GM03348 (cell line): ENCODE results near the gene QRICH1.

Experiments used
- DNase-seq: peaks from one replicate; pipeline ENCODE4 v3.0.0; 2012; ENCODE audit warnings: low spot score

The QRICH1 gene

GRCh38 chr3:49032646-49033304 lies 61.1 kb downstream of the QRICH1 start:
- DNase-seq = no peak

- no peak for DNase-seq
Observed at GRCh38 chr3:49030321-49030720, 63.5 kb downstream of the QRICH1 start.

- no peak for DNase-seq
Observed at GRCh38 chr3:49029563-49029884, 64.3 kb downstream of the QRICH1 start.

DNA sequence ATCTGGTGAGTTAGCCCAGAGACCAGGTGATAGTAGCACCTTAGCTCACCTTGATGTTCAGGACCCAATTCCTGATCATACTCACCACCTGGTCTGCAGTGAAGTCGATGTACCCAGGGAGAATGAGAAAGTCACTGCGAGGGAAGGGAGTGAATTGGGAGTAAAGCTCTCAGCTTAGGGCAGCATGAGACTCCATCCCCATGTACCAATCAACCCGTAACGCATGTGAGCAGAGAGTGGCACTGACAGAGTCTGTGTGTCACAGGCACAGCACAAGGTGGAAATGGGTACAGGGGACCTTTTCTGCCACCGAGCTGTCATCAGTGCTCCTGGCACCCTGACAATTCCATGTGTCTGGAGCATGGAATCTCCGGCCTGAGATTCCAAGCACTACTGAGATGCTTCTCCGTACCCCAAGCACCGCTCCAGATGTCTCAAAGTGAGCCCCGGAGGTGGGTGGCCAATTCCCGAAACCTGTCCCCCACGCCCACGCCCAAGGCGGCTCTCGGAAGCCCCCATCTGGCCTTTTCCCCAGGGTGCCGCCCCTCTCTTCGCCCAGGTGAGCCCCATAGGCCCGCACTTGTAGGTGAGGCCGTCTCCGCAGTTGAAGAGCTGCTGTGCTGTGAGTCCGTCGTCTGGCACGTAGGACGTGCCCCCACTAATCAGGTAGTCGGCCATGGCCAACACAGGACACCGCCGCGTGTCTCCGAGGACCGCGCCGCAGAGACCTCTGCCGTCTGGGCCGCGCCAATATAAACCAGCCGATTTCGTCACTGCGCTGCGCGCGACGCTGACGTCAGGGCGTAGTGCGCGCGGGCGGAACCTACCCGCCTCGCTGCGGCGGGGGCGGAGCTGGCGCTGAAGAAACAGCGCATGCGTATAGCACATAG lies 65.0 kb downstream of the QRICH1 start, which contains the start of gene IMPDH2:
IMPDH2 (minus strand) TSS at position 726 of the 890 bp plus-strand sequence; CDS start at position 678, 48 bp downstream.
- peak; percentile 96 for DNase-seq

GRCh38 chr3:49028298-49028672 lies 65.6 kb downstream of the QRICH1 start:
- DNase-seq = no peak

DNA sequence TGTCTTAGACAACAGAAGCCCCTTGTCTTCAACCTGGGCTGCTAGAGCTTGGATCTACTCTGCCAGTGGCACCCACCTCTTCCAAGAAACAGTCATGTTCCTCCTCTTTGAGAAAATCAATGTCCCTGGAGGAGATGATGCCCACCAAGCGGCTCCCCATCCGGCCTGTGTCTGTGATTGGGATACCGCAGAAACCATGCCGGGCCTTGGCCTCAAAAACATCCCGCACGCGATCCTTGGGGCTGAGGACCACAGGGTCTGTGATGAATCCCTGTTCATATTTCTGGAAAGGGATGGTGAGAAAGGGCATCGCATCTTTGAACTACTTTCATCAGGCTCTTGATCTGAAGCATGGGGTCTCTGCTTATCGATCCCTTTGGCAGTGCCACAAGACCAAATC lies 66.2 kb downstream of the QRICH1 start:
- DNase-seq = no peak

GRCh38 chr3:49026536-49026935 lies 67.3 kb downstream of the QRICH1 start:
- no peak for DNase-seq

- no peak for DNase-seq
Observed at GRCh38 chr3:49025793-49026520, 67.9 kb downstream of the QRICH1 start.

DNA sequence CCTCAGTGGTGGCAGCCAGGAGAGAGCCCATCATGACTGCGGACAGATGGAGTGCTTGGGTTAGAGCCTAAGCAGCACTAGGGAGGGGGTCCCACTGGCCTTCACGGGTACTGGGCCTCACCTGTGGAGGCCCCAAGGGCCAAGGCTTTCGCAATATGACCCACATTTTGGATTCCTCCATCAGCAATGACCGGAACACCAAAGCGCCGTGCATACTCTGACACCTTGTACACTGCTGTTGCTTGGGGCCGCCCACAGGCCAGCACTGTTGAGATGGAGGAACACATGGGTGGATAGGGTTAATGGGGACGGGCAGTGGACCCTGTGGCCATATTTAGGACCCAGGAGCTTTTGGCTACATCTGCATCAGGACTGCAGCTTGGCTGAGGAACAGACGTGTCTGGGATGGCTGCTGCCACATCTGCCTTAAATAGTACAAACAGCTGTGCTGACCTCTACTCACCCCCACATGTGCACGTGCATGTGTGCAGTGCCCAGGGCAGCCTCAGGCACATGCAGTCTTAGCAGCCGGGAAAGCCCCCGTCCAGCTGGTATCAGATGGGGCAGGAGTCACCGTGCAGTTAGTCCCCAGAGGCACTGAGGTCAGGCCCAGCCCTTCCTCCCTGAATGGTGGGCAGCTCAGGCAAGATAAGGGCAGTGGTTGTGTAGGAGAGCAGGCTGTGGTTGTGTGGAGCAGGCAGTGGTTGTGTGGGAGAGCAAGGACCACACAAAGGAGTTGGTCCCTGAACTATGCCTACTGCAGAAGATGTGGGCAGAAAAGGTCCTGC lies 68.7 kb downstream of the QRICH1 start:
- no peak for DNase-seq

GRCh38 chr3:49024449-49024848 lies 69.4 kb downstream of the QRICH1 start:
- no peak for DNase-seq

- DNase-seq = no peak
Observed at GRCh38 chr3:49023775-49024174, 70.1 kb downstream of the QRICH1 start.

- no peak for DNase-seq
Observed at GRCh38 chr3:49022688-49023171, 71.1 kb downstream of the QRICH1 start.

DNA sequence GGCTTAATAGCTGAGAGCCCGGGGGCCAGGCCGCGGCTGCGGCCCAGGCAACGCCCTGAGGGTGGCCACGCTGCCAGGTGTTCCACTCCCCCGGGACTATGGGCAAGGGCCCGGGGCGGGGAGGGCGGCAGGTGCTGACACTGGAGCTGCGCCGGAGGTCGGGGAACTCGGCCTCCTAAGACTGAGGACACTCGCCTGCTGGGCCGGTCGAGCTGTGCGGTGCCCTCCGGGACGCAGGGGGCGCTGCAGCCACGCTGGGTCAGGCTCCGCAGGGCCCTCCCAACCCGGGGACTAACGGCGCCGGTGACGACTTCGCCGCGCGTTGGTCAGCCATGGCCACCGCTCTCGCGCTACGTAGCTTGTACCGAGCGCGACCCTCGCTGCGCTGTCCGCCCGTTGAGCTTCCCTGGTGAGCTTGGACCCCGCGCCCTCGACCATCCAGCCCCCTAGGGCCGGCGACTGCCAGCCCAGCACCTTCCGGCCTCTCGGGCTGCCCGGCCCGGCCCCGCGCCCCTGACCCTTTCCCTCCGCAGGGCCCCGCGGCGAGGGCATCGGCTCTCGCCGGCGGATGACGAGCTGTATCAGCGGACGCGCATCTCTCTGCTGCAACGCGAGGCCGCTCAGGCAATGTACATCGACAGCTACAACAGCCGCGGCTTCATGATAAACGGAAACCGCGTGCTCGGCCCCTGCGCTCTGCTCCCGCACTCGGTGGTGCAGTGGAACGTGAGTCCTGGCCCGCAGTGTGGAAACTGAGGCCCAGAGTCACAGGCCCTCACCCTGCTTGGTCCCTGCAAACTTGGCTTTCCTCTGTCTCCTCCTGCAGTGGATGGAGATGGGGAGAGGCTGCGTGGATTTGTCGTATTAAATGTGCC lies 71.8 kb downstream of the QRICH1 start, which contains the start of gene NDUFAF3:
NDUFAF3 (plus strand) TSS at position 309 of the 875 bp plus-strand sequence; CDS start at position 333, 24 bp downstream.
- DNase-seq = peak; percentile 95

GRCh38 chr3:49021213-49021812 lies 72.6 kb downstream of the QRICH1 start:
- peak; percentile 98 for DNase-seq

DNA sequence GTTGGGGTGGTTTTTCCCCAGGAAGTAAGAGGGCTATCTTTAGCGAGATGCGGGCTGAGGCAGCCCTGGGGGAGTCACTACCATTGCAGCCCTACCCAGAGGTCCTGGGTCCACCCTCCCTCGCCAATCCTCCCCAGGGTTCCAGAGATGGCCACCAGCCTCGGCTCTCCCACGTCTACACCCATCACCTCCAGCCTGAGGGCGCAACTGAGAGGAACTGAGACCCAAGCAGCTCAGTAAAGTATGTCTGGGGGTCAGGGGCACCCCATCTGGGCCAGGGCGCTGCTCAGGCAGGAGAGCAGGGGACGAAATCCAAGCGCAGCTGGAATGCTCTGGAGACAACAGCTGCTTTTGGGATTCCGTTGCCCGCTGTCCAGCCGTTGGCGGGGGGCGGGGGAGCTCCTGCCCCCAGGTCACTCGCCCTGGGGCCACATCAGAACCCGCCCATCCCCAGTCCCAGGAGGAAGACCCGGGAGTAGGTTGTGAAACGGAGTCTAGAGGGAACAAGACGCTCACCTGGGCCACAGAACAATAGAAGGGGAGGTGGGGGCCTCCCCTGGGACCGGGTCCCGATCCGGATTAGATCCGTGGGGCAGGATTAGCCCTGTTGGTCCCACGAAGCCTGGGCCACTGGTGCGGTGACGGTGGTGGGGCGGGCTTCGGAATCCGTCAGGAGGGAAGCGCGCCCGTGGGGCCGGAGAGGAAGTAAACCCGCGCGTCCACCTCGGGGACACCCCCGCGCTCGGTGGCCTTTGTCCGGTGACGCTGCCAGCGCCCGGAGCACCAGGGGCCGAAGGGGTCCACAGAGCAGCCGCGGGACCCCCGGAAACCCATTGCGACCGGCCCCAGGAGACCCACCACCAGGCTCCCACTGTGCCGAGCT lies 73.3 kb downstream of the QRICH1 start:
- DNase-seq = peak; percentile 42

DNA sequence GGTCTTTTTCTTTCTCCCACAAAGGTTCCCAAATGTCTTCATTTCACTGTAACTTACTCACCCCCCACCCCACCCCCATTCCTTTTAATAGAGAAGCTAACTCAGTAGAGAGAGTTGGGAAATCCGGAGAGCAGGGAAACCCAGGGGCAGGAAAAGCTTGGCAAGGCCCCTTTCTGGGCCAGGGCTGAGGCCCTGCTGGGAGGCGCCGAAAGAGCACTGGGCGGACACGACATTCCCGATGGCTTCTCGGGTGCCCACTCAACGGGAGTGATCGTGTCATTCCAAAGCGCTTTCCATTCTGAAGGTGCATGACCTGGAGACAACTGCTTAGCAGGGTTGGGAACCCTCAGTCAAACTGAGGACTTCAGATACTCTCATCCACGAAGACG lies 73.9 kb downstream of the QRICH1 start:
- no peak for DNase-seq

GRCh38 chr3:49018707-49019006 lies 75.2 kb downstream of the QRICH1 start:
- no peak for DNase-seq

DNA sequence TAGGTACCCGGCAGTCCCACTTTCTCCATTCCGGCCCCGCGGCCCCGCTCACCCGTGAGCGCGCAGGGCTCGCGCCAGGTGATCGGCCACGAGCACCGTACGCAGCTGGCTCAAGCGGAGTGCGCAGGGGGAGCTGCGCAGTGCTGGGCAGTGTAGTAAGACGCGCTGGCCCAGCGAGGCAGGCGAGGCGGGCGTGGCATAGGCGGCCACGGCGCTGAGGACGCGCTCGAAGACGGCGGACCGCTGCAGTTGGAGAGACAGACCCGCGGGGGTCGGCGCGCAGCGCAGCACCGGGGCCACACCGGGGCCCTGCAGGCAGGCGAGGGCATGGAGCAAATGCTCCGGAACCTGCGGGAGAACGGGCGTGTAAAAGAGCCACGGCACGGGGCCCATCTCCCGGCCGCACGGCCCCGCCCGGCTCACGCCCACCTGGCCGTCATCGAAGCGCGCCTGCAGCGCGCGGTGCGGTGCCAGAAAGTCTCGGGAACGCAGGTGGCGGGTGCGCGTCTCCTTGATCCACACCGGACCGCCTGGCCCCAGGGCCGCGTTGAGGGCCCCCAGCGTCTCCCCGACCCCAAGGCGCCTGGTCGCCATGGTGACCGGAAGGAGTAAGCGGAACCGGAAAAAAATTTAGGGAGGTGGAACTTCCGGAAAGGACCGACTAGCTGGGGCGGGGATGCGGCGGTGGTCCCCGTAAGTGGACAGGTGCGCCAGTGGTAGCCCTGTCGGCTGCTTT lies 75.7 kb downstream of the QRICH1 start, which contains the start of gene DALRD3:
DALRD3 (minus strand) TSS at position 610 of the 736 bp plus-strand sequence; CDS start at position 594, 16 bp downstream.
- peak; percentile 79 for DNase-seq
